Esophagus mucosa (tissue), 1 donor: ENCODE results near the gene CDKN2D. TPM values are rescaled to one million over a fixed set of nuclear protein-coding genes. Genes with fewer than 3 reads are reported as not detected.

Source experiments
- ATAC-seq: fragments of 200-7000 bp; cut with Tn5 transposase; one replicate; pipeline ENCODE4 v1.9.1; 2020
- total RNA-seq: library from RNA; stranded (reverse); gene quantifications from one replicate; pipeline ENCODE4 v1.2.4, GENCODE V29; 2023
- donor health status: DM: yes; HTN: yes; CAD: no.

Gene CDKN2D
- total RNA-seq: 8.4 TPM

- peak; percentile 84 for ATAC-seq
Observed at GRCh38 chr19:10568826-10569651, at the start of gene CDKN2D. TSS of gene CDKN2D (minus strand) at chr19:10568979. CDS start at chr19:10568653, 326 bp downstream.

GRCh38 chr19:10617409-10618121 lies 48.8 kb upstream of the CDKN2D start:
- peak; percentile 90 for ATAC-seq

- no peak for ATAC-seq
Observed at GRCh38 chr19:10615429-10616023, 46.7 kb upstream of the CDKN2D start.

GRCh38 chr19:10612499-10613119 lies 43.8 kb upstream of the CDKN2D start:
- peak; percentile 60 for ATAC-seq

- no peak for ATAC-seq
Observed at GRCh38 chr19:10611907-10612306, 43.1 kb upstream of the CDKN2D start.

- peak; percentile 36 for ATAC-seq
Observed at GRCh38 chr19:10604460-10604980, 35.7 kb upstream of the CDKN2D start.

- peak; percentile 3 for ATAC-seq
Observed at GRCh38 chr19:10603873-10604459, 35.2 kb upstream of the CDKN2D start.

GRCh38 chr19:10603084-10603872 lies 34.5 kb upstream of the CDKN2D start:
- peak; percentile 57 for ATAC-seq

- ATAC-seq: peak; percentile 95
Observed at GRCh38 chr19:10602330-10603083, 33.7 kb upstream of the CDKN2D start.

GRCh38 chr19:10601999-10602329 lies 33.2 kb upstream of the CDKN2D start:
- no peak for ATAC-seq

GRCh38 chr19:10600149-10600548 lies 31.4 kb upstream of the CDKN2D start:
- ATAC-seq: no peak

- peak; percentile 31 for ATAC-seq
Observed at GRCh38 chr19:10593820-10594637, 25.2 kb upstream of the CDKN2D start.

GRCh38 chr19:10593148-10593547 lies 24.4 kb upstream of the CDKN2D start:
- ATAC-seq: no peak

GRCh38 chr19:10587839-10588150 lies 19.0 kb upstream of the CDKN2D start:
- ATAC-seq: no peak

- peak; percentile 75 for ATAC-seq
Observed at GRCh38 chr19:10587022-10587838, 18.5 kb upstream of the CDKN2D start, which contains the start of gene AP1M2. TSS of gene AP1M2 (minus strand) at chr19:10587312. CDS start at chr19:10587231, 81 bp downstream.

GRCh38 chr19:10586396-10586795 lies 17.6 kb upstream of the CDKN2D start:
- no peak for ATAC-seq

- no peak for ATAC-seq
Observed at GRCh38 chr19:10583036-10583776, 14.4 kb upstream of the CDKN2D start.

GRCh38 chr19:10582091-10582490 lies 13.3 kb upstream of the CDKN2D start:
- ATAC-seq: no peak
